ENCODE data around the gene DNTTIP2.

DNA sequence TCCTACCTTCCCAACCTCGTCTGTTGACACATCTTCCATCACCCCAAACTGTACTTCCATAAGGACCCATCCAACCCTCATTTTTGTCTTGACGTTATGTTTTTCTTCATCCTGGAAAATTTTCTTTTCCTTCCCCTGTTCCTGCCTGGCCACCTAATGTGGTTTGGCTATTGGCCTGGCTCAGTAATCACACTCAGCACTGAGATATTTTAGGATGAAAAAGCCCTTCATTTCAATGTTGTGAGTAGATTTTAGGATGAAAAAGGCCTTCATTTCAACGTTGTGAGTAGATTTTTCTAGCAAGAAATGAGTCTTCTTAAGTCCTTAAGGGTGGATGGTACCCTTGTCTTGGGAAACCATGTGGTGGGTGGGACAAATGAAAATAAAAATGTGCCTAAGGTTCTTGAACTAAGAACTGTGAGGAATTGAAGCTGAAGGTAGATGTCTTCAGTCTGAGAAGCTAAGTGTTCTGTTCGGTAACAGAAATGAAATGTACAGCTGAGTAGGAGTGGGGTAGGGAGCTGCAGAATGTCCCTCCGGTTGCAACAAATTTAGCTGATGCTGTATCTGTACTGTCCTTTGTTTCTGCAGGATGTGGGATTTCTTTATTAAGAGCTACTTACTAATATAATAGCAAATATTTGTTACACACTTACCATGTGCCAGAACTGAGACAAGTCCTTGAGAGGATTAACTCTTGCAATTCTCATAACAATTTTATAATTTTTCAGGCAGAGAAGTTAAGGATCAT is 36.1 kb downstream of the DNTTIP2 start:
- TF ChIP-seq, protein P1, sequence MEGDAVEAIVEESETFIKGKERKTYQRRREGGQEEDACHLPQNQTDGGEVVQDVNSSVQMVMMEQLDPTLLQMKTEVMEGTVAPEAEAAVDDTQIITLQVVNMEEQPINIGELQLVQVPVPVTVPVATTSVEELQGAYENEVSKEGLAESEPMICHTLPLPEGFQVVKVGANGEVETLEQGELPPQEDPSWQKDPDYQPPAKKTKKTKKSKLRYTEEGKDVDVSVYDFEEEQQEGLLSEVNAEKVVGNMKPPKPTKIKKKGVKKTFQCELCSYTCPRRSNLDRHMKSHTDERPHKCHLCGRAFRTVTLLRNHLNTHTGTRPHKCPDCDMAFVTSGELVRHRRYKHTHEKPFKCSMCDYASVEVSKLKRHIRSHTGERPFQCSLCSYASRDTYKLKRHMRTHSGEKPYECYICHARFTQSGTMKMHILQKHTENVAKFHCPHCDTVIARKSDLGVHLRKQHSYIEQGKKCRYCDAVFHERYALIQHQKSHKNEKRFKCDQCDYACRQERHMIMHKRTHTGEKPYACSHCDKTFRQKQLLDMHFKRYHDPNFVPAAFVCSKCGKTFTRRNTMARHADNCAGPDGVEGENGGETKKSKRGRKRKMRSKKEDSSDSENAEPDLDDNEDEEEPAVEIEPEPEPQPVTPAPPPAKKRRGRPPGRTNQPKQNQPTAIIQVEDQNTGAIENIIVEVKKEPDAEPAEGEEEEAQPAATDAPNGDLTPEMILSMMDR (conservative IDR thresholded peaks at IDR 0.05; ENCODE audit: low read depth, low read length): no peak
- no peak for TF ChIP-seq EZH2 (IDR thresholded peaks at IDR 0.05; ENCODE audit: low read length, unreplicated experiment)

Data from PC-3 (cell line).